Adrenal gland (tissue), 5 donors: ENCODE measurements around the gene ACOT13.

Source experiments
- CTCF ChIP-seq, 6 experiments: fragments of 450-650 bp in 4 of 6; fragments of 200-600 bp in 2 of 6; sonication (generic) in 1 of 6; IDR thresholded peaks; 1 replicate in 5 of 6; 2 replicates in 1 of 6; pipeline versions ENCODE4 v1.5.1 to v1.8.0; 2016 to 2021; ENCODE audit warnings: antibody characterized with exemption in 6 of 6, mild to moderate bottlenecking in 2 of 6, moderate library complexity in 1 of 6
- POLR2A ChIP-seq, 2 donors: fragments of 450-650 bp; IDR thresholded peaks; one replicate each; pipeline ENCODE4 v1.6.1; 2017; ENCODE audit warnings: antibody characterized with exemption in 2 of 2, mild to moderate bottlenecking in 2 of 2, moderate library complexity in 1 of 2
- donor health status: DM: no; HTN: no; CAD: no.

DNA sequence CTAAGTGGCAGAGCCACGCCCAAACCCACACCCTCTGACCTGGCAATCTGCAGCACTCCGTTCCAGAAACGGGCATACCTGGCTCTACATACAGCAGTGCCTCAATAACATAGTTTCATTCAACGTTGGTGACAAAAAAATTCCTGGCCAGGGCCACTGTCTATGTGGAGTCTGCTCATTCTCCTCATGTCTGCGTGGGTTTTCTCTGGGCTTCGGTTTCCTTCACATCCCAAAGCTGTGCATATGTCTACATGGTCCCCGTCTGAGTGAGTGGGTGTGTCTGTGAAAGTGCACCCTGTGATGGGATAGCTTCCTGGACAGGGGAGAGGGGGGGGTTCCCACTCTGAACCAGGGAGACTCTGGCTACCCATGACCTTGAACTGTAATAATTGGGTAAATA is 23.0 kb upstream of the ACOT13 start:
- TF ChIP-seq CTCF (IDR thresholded peaks at IDR 0.05) = no peak
- no peak for TF ChIP-seq POLR2A (IDR thresholded peaks at IDR 0.05)
